ENCODE results near the gene CEMIP2. TPM values are rescaled to one million over a fixed set of nuclear protein-coding genes. Genes with fewer than 3 reads are reported as not detected.

The CEMIP2 gene
- total RNA-seq, 1 experiment from 2014 or later: 14.8 TPM

GRCh38 chr9:71721855-71722254, 46.5 kb downstream of the CEMIP2 start:
- Histone ChIP-seq H3K4me1 (ENCODE audit: control insufficient read depth, insufficient read depth, low read length) (peaks cover 5% of the 10 kb centered on the region; the same call in 1 of the 2 replicates), H3K4me3 (ENCODE audit: low read depth in 2 of 2, low read length in 2 of 2) (no peak overlapping the region), H3K36me3 (ENCODE audit: control insufficient read depth, insufficient read depth, low read length) (no peaks in the 10 kb centered on the region), H3K9me3 (ENCODE audit: control insufficient read depth, insufficient read depth, low read depth, low read length) (no peaks in the 10 kb centered on the region), H3K27ac (ENCODE audit: low read length) (no peak overlapping the region), H3K27me3 (ENCODE audit: control insufficient read depth, insufficient read depth, low read length) (no peaks in the 10 kb centered on the region)
- no TSS peak for BruUV-seq (replicated peaks)
- in situ Hi-C loops (cut with HindIII; ENCODE audit: low pct_unique_long_range_greater_than_20kb, low sequenced_read_pairs): no loop called here
- ChIA-PET CTCF (no interaction called here), POLR2A (no interaction called here)
- no peak for TF ChIP-seq SIN3A (IDR thresholded peaks at IDR 0.05; ENCODE audit: borderline replicate concordance, insufficient read depth, low read depth, low read length)
- no peak for TF ChIP-seq CTCF (IDR thresholded peaks at IDR 0.05)
- TF ChIP-seq POLR2AphosphoS5 (IDR thresholded peaks at IDR 0.05; ENCODE audit: low read depth, low read length): no peak
- TF ChIP-seq REST (IDR thresholded peaks at IDR 0.05; ENCODE audit: insufficient read depth in 1 of 2, low read depth in 2 of 2, low read length in 1 of 2): no peak
- no peak for TF ChIP-seq TCF7L2 (IDR thresholded peaks at IDR 0.05; ENCODE audit: low read depth, low read length)
- DNase-seq (ENCODE audit: low read depth, low spot score) (no peak), ATAC-seq (no peak)
- intact Hi-C loops (cut with micrococcal nuclease; ENCODE audit: unreplicated experiment): no loop called here

DNA sequence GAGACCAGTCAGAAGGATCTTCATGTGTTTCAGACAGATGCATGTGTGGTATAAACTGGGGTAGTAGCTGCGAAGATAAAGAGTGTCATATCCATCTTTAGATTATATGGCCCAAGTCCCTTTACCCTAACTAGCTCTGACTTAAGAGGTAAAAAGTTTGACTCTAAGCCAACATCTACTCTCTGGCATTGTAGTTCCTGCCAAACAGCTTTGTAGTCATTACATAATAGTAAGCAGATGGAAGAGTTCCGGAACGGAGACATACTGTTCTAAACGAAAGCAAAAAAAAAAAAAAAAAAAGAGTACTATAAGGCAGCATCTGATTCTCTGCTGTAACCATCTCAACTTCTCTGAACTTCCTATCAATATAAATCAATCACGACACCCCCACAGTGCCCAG, 48.8 kb downstream of the CEMIP2 start:
- BruUV-seq (replicated peaks): no TSS peak
- Histone ChIP-seq H3K4me3 (ENCODE audit: low read depth in 2 of 2, low read length in 2 of 2) (no peak overlapping the region), H3K27ac (ENCODE audit: low read length) (no peak overlapping the region), H3K4me1 (ENCODE audit: control insufficient read depth, insufficient read depth, low read length) (no peaks in the 10 kb centered on the region), H3K27me3 (ENCODE audit: control insufficient read depth, insufficient read depth, low read length) (no peaks in the 10 kb centered on the region), H3K9me3 (ENCODE audit: control insufficient read depth, insufficient read depth, low read depth, low read length) (no peaks in the 10 kb centered on the region), H3K36me3 (ENCODE audit: control insufficient read depth, insufficient read depth, low read length) (no peaks in the 10 kb centered on the region)
- POLR2A ChIA-PET: no interaction called here
- no peak for ATAC-seq
- in situ Hi-C loops (cut with HindIII; ENCODE audit: low pct_unique_long_range_greater_than_20kb, low sequenced_read_pairs): no loop called here
- no peak for DNase-seq (ENCODE audit: low read depth, low spot score)
- intact Hi-C loops (cut with micrococcal nuclease; ENCODE audit: unreplicated experiment): no loop called here
- CTCF ChIA-PET: no interaction called here
- no peak for TF ChIP-seq SIN3A (IDR thresholded peaks at IDR 0.05; ENCODE audit: borderline replicate concordance, insufficient read depth, low read depth, low read length)

- Histone ChIP-seq H3K4me3 (ENCODE audit: low read depth in 2 of 2, low read length in 2 of 2) (no peak overlapping the region), H3K4me1 (ENCODE audit: control insufficient read depth, insufficient read depth, low read length) (no peaks in the 10 kb centered on the region), H3K36me3 (ENCODE audit: control insufficient read depth, insufficient read depth, low read length) (no peaks in the 10 kb centered on the region), H3K9me3 (ENCODE audit: control insufficient read depth, insufficient read depth, low read depth, low read length) (no peaks in the 10 kb centered on the region), H3K27ac (ENCODE audit: low read length) (no peak overlapping the region), H3K27me3 (ENCODE audit: control insufficient read depth, insufficient read depth, low read length) (no peaks in the 10 kb centered on the region)
- intact Hi-C loops (cut with micrococcal nuclease; ENCODE audit: unreplicated experiment) (no loop called here), in situ Hi-C loops (cut with HindIII; ENCODE audit: low pct_unique_long_range_greater_than_20kb, low sequenced_read_pairs) (no loop called here)
- no peak for TF ChIP-seq TCF7L2 (IDR thresholded peaks at IDR 0.05; ENCODE audit: low read depth, low read length)
- no TSS peak for BruUV-seq (replicated peaks)
- no peak for DNase-seq (ENCODE audit: low read depth, low spot score)
- ATAC-seq: no peak
- ChIA-PET CTCF (no interaction called here), POLR2A (no interaction called here)
Measured at GRCh38 chr9:71719088-71719487, 49.2 kb downstream of the CEMIP2 start.

Measured in Panc1 (cell line).